NCI-H82 (cell line): ENCODE results near the gene KCNC1.

Experiments used
- DNase-seq: peaks from one replicate; lab custom pipeline; 2025; lab: John Stamatoyannopoulos, UW

The KCNC1 gene

GRCh38 chr11:17793642-17794170 lies 59.1 kb downstream of the KCNC1 start:
- no peak for DNase-seq

- no peak for DNase-seq
Observed at GRCh38 chr11:17794981-17795380, 60.4 kb downstream of the KCNC1 start.

DNA sequence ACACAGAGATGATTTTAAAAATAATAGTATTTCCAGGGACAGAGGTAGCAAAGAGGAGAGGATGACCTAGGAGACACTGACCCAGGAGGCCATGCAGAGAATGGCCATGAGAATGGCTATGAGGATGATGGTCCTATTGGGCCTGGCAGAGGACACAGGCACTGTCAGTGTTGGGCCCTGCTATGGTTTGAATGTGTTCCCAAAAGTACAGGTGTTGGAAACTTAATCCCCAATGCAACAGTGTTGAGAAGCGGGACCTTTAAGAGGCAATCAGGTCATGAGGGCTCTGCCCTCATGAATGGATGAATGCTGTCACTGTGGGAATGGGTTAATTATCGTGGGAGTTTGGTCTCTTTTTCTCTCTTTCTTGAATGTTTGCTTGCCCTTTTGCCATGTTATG lies 61.6 kb downstream of the KCNC1 start:
- DNase-seq: no peak

GRCh38 chr11:17798253-17798652 lies 63.7 kb downstream of the KCNC1 start:
- DNase-seq: no peak

DNA sequence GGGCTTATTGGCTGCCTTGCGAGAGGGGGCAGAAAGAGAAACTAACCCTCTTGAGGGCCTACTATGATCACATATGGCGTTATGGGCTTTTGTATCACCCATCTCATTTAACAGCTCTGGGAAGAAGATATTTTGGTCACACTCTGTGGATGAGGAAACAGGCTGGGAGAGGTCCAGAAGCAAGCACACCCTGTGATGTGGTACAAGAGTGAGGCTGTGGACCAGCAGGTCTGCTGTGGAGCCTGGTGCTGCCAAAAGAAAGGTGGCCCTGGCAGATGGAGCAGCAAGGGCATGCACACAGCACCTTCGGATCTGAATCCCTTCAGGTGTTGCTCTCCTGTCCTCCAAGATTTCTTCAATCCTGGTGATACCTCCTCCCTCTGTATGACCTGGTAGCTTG lies 64.1 kb downstream of the KCNC1 start:
- DNase-seq: no peak

- DNase-seq: no peak
Observed at GRCh38 chr11:17799147-17799546, 64.6 kb downstream of the KCNC1 start.

DNA sequence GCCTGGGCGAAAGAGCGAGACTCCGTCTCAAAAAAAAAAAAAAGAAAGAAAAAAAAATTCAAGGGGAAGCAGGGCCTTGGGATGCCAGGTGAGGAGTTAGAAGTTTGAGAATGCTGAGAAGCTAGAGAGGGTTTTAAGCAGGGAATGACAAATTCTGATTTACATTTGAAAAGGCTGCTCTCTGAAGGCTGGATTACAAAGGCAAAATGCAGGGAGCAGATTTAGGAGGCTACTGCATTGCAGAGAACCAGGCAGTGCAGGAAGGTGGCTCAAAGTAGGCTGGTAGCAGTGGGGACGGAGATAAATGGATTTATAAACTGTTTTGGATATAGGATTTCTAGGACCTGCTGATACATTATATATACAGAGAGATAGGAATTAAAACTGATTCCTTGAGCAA lies 66.6 kb downstream of the KCNC1 start:
- no peak for DNase-seq

GRCh38 chr11:17802491-17802890 lies 67.9 kb downstream of the KCNC1 start:
- DNase-seq: peak; percentile 81

- DNase-seq: no peak
Observed at GRCh38 chr11:17803754-17804334, 69.3 kb downstream of the KCNC1 start.

DNA sequence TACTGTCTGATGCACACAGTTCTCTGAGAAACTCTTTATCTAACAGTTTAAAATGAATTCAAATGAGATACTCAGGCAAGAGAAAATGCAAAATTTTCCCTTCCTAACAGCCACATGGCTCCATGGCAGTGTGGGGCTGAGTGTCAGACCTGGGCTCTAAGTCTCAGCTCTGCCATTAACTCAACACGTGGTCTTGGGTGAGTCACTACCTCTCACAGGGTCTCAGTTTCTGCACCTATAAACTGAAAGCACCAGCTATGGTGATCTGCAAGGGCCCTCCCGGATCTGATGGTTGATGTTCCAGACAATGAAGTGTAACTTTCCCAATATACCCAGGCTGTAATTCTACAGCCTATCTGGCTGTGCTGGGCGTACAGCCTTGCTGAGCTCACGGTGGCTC lies 70.5 kb downstream of the KCNC1 start:
- no peak for DNase-seq

- no peak for DNase-seq
Observed at GRCh38 chr11:17805873-17806272, 71.3 kb downstream of the KCNC1 start.

- no peak for DNase-seq
Observed at GRCh38 chr11:17807034-17807433, 72.5 kb downstream of the KCNC1 start.

DNA sequence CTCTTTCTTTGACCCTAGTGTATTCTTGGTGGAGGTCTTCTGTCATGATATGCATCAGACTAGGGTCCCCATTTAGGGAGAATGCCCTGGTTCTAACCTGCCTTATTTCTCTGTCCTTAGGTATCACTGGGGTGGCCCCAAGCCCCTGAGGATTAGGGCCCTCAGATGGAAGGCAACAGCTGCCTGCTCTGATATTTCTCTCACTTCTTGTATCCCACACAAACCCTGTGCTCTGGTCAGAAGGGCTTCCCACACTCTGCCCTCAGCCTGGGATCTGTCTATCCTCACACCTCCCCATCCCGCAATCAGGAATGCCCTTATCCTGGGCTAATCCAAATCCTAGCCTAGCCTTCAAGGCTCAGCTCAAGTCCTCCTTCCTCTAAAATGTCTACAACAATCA lies 75.5 kb downstream of the KCNC1 start:
- no peak for DNase-seq

- DNase-seq: no peak
Observed at GRCh38 chr11:17810746-17811145, 76.2 kb downstream of the KCNC1 start.

- no peak for DNase-seq
Observed at GRCh38 chr11:17811352-17811751, 76.8 kb downstream of the KCNC1 start.

DNA sequence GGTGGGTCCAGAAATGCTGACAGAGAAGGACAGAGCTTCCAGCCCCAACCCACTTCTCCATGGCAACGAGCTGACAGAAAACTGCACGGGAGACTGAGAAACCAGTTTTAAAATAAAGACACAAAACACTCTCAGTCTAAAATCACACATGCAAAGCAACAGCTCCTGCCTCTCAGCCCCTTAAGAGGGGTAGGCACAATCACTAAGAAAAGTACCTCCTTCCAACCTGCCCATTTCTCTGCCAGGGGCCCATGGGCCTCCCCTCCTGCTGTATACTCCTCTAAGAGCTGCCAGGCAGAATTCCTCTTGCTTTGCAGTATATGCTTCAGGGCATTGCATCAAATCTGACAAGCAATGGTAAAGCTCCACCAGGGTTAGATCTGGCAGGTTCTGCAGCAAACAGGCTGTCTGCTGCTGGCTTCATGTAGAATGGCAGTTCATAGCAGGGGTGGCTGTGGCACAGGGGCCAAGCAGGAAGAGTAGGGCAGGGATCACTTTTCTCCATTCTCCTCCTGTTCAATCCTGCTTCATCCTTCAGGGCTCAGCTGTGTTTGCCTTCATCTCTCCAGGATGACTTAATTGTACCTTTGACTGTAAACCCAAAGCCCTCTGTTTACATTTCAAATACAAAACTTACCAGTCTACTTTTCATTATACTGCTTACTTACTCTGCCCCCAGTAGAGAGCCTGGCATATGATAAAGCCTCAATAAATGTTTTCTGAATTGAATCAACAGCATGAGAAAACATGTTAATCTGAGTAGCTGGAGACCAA lies 77.7 kb downstream of the KCNC1 start:
- DNase-seq: no peak

- no peak for DNase-seq
Observed at GRCh38 chr11:17812865-17813187, 78.2 kb downstream of the KCNC1 start.

DNA sequence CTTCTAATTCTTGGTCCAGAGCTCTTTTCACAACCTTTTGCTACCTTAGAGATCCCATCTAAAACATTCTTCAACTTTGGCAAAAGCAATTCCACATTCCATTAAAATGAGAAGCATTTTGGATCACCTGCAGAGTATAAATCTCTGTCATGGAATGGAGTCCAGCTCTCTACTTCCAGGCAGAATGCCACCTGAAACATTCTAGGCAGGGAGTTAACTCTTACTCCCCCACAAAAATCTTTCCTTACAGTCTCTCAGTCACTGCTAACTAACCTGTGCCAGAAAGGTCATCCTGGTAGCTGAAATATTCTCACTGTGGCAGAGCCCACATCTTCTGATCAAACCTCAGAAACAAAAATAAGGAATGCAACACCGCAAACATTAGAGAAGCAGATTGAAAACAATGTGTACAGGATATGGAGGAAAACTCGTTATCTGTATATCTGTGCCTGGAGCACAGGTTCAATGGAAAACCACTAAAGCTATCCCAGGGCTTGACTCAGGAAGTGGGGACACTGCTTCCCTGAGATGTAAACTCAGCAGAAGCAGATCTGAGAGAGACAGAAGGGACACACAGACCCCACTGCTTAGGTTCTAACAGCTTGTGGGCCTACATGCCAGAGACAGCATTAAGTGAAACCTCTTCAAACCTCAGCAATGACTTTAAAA lies 78.9 kb downstream of the KCNC1 start:
- no peak for DNase-seq

GRCh38 chr11:17814546-17814945 lies 80.0 kb downstream of the KCNC1 start:
- no peak for DNase-seq

DNA sequence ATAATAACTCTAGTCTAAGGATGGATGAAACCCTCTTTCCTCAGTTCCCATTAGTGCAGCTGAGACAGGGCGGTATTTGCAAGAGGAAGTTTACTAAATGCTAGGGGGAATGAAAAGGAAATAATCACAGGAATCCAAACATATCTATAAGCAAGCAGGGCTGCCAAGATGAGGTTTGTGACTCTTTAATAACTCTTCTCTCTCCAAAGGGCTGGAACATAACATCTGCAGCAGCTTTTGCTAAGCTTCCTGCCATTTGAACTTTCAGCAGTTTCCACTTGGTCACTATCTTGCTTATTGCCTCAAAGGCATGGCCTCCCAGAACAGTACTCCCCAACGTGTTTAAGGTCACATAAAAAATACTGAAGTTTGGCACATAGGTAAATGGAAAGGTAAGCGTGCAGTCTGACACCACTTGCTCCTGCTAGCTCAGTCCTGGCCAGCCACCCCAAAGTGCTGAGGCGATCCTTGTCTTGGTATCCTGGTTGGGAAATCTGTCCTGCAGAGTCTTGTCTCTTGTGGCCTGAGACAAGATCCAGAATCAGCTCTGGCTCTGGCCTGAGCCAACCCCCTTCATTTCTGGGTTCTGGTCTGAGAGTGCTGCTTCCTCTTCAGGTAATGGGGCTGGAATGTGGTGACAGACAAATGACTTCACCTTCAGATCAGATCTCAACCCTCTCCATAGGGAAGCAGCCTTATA lies 81.8 kb downstream of the KCNC1 start:
- no peak for DNase-seq

DNA sequence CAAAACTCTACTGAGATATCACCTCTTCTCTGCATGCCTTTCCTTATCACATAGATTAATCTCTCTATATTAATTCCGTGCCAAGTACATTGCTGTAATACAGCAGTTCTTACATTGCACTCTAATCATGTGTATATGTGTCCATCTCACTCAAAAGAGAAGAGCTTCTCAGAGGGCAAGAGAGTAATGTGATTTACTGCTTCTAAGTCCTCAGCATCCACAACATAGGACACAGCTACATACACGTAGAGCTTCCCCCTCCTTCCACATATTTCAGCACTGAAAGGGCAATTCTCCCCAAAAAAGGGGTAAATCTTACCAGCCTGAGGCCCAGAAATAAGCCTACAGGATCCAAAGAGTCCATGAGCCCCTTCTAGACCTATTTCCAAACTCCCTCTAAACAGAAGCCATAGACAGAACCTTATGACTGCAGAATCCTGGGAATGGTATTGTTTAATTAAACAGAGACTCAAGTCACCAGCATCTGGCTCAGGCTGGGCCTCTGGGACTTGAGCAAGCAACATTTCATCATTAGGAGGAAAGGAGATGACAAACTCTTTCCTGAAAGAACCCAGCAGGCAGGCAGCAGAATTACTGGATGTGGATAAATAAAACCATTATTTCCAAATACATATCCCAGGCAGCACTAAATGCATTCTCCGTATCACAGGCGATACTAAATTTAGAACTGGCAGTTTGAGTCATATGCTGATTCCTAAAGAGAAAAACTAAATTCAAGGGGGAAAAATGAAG lies 87.2 kb downstream of the KCNC1 start:
- no peak for DNase-seq

DNA sequence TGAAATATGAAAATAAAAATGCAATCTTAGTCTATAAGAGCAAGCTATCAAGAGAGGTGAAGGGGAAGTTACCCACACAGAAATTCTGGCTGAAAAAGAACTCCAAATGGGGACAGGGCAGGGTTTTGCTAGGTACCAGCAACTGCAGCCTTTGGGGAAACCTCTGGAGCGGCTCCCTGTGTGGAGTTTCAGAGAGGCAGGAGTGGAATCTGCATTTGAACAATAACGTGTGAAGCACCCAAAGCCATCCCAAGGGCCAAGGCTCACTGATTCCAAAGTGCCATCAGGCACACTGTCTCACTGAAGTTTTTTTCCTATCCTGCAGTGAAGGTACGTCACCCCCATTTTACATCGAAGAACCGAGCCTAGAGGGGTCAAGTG lies 87.8 kb downstream of the KCNC1 start:
- no peak for DNase-seq
